ACHN (cell line): ENCODE results near the gene IL13RA2.

Source experiments
- DNase-seq: peaks from one replicate; pipeline ENCODE4 v3.0.0-alpha.2; 2015
- in situ Hi-C: cut with HindIII; loops from 2 replicates; pipeline ENCODE4 v1.10.0; 2017; ENCODE audit warnings: low sequenced_read_pairs, low pct_ligation_motif_present, low pct_unique_long_range_greater_than_20kb

Gene IL13RA2

DNA sequence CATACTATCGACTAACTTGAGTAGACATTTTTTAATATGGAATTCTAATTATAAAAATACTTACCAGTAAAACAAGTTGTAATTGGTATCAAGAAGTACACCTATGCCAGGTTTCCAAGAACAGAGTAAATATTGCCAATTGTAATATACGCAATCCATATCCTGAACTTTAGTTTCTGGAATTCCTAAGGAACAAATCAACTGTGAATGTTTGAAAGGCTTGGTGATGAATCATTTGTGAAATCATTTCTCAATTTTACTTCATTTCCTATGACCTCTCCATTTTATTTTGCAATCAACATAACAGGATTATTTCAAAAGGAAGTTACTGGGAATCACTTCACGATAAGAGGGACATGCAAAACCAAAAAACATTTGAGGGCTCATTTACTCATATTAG is 3.7 kb downstream of the IL13RA2 start:
- in situ Hi-C loops, result no loop called here

DNA sequence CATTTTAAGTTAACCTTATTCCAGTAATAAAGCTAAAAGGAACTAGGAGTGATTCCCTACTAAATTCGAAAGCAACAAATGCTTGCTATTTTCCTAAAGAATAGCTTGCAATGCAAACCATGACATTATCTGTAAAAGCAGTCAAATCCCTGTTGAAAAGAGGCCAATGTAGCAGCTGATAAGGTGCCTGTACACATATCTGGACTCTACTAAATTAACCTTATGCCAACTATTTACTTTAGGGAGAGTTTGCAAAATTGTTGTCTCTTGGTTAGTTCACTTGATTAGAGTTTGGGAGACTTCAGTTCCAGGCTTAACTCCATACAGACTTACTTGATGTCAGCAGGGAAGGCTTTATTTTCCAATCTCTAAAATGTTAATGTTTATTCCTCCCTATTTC is 6.0 kb downstream of the IL13RA2 start:
- in situ Hi-C loops, result no loop called here
- no peak for DNase-seq

More for the DNA sequence above, 3.7 kb downstream of the IL13RA2 start:
- no peak for DNase-seq

DNA sequence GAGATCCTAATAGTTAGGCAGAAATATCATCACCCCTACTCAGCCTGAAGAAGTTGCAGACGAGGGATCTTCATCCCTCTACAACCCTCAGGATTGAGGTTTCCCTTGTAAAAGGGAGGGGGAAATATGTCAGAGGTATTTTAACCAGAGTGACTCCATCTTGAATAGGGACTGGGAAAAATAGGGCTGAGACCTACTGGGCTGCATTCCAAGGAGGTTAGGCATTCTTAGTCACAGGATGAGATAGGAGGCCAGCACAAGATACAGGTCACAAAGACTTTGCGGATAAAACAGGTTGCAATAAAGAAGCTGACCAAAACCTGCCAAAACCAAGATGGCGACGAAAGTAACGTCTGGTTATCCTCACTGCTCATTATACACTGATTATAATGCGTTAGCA is 17.5 kb downstream of the IL13RA2 start:
- DNase-seq, result no peak
- in situ Hi-C loops, result no loop called here

DNA sequence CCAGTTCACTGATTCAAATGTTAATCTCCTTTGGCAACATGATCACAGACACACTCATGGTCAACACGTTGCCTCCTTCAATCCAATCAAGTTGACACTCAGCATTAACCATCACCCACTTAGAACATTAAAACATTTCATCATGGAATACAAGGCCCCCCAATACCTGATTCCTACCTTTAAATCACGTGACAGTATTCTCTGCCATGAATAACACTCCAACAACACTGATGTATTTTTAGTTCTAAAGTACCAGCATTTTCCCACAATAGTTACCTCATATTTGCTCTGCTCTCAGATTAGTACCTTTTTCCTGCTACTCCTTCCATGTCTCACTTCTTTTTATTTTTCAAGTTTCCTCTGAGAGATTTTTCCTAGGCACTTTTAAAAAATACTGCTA is 19.6 kb downstream of the IL13RA2 start:
- DNase-seq, result no peak
- in situ Hi-C loops, result no loop called here

DNA sequence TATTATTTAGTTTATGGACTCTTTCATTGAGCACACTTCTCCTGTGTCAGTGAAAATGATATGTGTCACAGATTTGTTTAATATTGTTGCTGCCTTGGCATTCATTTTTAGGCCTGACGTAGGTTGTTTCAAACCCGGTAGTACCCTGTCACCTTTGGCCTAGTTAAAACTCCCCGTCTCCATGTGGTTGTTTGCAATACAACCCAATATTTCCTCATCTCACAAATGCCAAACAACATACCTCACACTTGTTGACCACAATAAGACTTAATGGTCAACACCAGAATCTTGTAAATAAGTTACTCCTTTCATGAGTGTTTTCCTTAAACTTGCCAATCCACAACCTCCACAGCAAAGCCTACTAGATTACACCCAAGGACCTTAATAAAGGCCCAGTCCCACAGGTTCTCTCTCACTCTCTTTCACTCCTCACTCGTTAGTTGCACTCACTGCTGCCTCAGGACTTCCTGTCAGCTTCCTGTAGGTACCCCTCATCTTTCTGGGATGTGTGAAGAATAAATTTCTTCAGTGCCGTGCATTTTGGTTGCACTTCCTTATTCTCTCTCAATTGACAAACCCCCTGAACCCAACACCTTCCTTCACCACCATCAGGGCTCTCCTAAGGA is 31.3 kb downstream of the IL13RA2 start:
- in situ Hi-C loops, result no loop called here

DNA sequence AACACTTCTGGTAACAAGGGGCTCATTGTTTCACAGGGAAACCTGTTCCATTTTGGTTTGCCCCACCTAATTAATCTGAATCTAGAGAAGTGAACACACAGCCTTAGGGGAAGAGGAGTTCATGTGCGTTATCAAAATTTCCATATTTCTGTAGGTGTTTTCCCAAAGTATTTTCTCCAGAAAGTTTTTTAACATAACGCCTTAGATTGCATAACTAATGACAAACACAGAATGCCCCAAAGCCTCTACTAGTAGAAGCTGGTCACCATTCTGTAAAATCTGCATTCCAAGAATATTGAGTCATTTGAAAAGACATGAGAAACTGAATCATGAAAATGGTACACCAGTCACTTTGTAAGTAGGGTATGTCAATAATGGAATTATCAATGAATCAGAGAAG is 41.1 kb downstream of the IL13RA2 start:
- no peak for DNase-seq
- in situ Hi-C loops, result no loop called here

More for the DNA sequence above, 31.3 kb downstream of the IL13RA2 start:
- DNase-seq, result no peak

DNA sequence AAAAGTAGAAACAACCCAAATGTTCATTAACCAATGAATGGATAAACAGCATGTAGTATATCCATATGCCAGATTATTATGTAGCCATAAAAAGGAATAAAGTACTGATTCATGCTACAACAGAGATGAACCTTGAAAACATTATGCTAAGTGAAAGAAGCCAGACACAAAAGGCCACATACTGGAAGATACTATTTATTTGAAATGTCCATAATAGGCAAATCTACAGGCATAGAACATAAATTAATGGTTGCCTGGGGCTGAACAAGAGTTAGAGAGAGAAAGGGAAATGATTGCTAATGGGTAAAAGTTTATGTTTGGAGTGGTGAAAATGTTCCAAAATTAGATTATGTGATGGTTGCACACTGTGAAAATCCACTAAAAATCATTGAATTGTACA is 44.4 kb downstream of the IL13RA2 start:
- in situ Hi-C loops, result no loop called here

DNA sequence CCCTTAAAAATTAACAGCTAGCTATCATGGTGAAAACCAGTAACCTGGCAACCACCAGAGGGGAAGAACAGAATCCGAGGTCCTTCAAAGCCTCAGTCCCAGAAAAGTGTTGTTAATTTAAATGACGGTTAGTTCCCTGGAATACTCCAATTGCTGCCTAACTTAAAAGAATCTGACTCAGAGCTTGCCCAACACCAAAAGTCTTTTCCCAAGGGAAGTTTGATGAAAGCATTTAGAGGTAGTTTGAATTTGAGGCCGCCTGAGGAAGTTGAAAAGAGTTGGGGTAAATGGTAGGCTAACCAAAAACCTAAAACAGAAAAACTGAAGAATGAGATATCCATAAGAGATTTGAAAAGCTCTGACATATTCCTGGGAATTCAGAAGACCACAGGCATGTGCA is 46.6 kb downstream of the IL13RA2 start:
- in situ Hi-C loops, result no loop called here
- DNase-seq, result no peak

More for the DNA sequence above, 44.4 kb downstream of the IL13RA2 start:
- DNase-seq, result no peak

DNA sequence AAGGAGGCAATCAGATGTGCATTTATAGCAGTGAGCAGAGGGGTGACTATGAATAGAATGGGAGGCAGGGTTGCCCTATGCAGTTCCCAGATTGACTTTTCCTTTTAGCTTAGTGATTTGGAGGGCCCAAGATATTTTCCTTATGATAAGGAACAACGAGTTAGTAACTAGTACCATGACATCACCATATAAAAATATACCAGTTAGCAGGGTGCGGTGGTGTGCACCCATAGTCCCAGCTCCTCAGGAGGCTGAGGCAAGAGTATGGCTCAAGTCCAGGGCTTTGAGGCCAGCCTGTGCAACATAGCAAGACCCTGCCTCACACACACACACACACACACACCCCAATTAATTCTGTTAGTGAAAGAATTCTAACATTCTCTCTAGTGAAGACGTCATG is 53.0 kb downstream of the IL13RA2 start:
- in situ Hi-C loops, result no loop called here
- DNase-seq, result no peak

DNA sequence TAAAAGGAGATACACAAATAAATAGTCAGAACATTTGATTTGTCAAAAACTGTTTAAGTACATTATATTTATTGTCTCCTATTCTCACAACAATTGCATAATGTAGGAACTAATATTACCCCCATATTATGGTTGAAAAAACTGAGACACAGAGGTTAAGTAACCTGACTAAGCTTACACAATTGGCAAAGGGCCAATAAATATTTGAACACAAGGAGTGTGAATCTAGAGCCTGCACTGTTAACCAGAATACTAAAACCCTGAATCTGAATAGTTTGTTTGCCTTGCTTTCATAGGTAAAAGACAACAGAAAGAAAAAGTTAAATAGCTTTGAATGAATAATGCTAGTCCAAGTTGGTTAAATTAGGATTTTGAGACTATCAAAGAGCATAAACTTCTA is 55.2 kb downstream of the IL13RA2 start:
- no peak for DNase-seq
- in situ Hi-C loops, result no loop called here

DNA sequence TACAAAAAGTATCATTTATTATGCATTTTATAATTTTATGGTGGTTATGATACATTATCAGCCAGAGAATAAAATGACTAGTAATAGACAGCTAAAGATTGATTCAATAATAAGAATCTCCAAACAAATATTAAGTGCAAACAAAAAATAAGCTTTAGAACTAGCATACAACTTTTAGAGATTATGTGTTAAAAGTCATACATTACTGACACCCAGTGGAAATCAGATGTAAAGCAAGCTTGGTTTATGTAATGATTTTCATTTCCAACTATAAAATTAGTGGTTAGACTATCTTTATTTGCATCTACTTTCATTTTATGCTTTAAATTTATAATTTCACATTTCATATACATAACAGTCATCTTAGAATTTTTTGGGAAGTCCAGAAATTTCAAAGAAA is 57.7 kb downstream of the IL13RA2 start:
- in situ Hi-C loops, result no loop called here
- DNase-seq, result peak; percentile 1
